Stimulated activated CD4-positive, alpha-beta T cell treated with anti-CD3 and anti-CD28 coated beads, Interleukin-12 subunit alpha, Interleukin-12 subunit beta, amount 100 ng/mL, for 24 hours (primary cell): ENCODE data around the gene TNXB.
"Not testable (repeated sequence)": the region's sequence is repeated elsewhere in the genome, so short reads cannot be mapped to it uniquely, and the experiment has no call there.

ENCODE experiments used
- DNase-seq, 2 experiments: peaks; one replicate each; pipeline ENCODE4 v3.0.0-alpha.2; 2020; ENCODE audit warnings: low read depth in 2 of 2

TNXB gene

GRCh38 chr6:32060966-32061655 is 48.0 kb downstream of the TNXB start:
- no peak for DNase-seq

GRCh38 chr6:32058511-32058963 is 50.6 kb downstream of the TNXB start:
- DNase-seq, result no peak

GRCh38 chr6:32057966-32058365 is 51.2 kb downstream of the TNXB start:
- DNase-seq, result no peak

- DNase-seq, result no peak
These were observed 52.9 kb downstream of the TNXB start for GRCh38 chr6:32056254-32056653.

- not testable (repeated sequence) for DNase-seq
These were observed 53.4 kb downstream of the TNXB start for GRCh38 chr6:32055756-32056155.

GRCh38 chr6:32053314-32053713 is 55.8 kb downstream of the TNXB start:
- not testable (repeated sequence) for DNase-seq

GRCh38 chr6:32052626-32053025 is 56.5 kb downstream of the TNXB start:
- not testable (repeated sequence) for DNase-seq

GRCh38 chr6:32050562-32050961 is 58.6 kb downstream of the TNXB start:
- no peak for DNase-seq

GRCh38 chr6:32049736-32050135 is 59.4 kb downstream of the TNXB start:
- not testable (repeated sequence) for DNase-seq

GRCh38 chr6:32049149-32049548 is 60.0 kb downstream of the TNXB start:
- not testable (repeated sequence) for DNase-seq

GRCh38 chr6:32047855-32048766 is 61.0 kb downstream of the TNXB start:
- DNase-seq, result peak; percentile 32 to 73

- no peak for DNase-seq
These were observed 61.6 kb downstream of the TNXB start for GRCh38 chr6:32047539-32047854.

- DNase-seq, result no peak
These were observed 62.1 kb downstream of the TNXB start for GRCh38 chr6:32047084-32047478.

- DNase-seq, result no peak
These were observed 62.6 kb downstream of the TNXB start for GRCh38 chr6:32046450-32047083.

- DNase-seq, result no peak
These were observed 63.2 kb downstream of the TNXB start for GRCh38 chr6:32045811-32046449.

GRCh38 chr6:32044916-32045315 is 64.2 kb downstream of the TNXB start:
- not testable (repeated sequence) for DNase-seq

GRCh38 chr6:32043589-32044380 is 65.4 kb downstream of the TNXB start:
- not testable (repeated sequence) for DNase-seq

GRCh38 chr6:32042276-32042675 is 66.9 kb downstream of the TNXB start:
- DNase-seq, result not testable (repeated sequence)

- not testable (repeated sequence) for DNase-seq
These were observed 67.8 kb downstream of the TNXB start for GRCh38 chr6:32041385-32041784.

GRCh38 chr6:32041050-32041321 is 68.2 kb downstream of the TNXB start:
- DNase-seq, result not testable (repeated sequence)

GRCh38 chr6:32040299-32041049 is 68.7 kb downstream of the TNXB start:
- not testable (repeated sequence) for DNase-seq
